ENCODE data around the gene CKAP5. TPM values are rescaled to one million over a fixed set of nuclear protein-coding genes. Genes with fewer than 3 reads are reported as not detected.

CKAP5 gene
- polyA plus RNA-seq, 1 donor: 52.5 TPM

GRCh38 chr11:46729110-46730027, 116.7 kb downstream of the CKAP5 start:
- no peaks in the 10 kb centered on the region for H3K36me3 ChIP-seq (ENCODE audit: control insufficient read depth, insufficient read depth, low read length)
- H3K9me3 ChIP-seq (ENCODE audit: control insufficient read depth, low read depth, low read length): no peaks in the 10 kb centered on the region
- H3K4me3 ChIP-seq (ENCODE audit: low read length): no peak overlapping the region
- DNase-seq: no peak
- no CpG with 5 or more reads among the region's 24 CpGs for WGBS (ENCODE audit: insufficient coverage, low lambda C conversion rate)
- H3K4me1 ChIP-seq (ENCODE audit: control insufficient read depth, insufficient read depth, low read length): no peaks in the 10 kb centered on the region
- H3K27me3 ChIP-seq (ENCODE audit: control insufficient read depth, insufficient read depth, low read length): no peaks in the 10 kb centered on the region
- H3K27ac ChIP-seq (ENCODE audit: low read length): no peak overlapping the region

DNA sequence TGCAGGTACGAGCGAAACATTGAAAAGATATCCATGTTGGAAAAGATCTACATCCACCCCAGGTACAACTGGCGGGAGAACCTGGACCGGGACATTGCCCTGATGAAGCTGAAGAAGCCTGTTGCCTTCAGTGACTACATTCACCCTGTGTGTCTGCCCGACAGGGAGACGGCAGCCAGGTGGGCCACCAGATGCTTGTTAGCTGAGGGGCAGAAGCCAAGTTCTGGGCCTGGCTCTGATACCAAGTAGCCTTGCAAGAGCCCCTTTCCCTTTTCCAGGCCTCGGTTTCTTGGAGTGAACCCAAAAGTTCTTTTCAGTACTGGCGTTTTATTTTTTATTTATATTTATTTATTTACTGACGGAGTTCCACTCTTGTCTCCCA, 117.4 kb downstream of the CKAP5 start:
- H3K4me3 ChIP-seq (ENCODE audit: low read length): no peak overlapping the region
- H3K27ac ChIP-seq (ENCODE audit: low read length): no peak overlapping the region
- H3K27me3 ChIP-seq (ENCODE audit: control insufficient read depth, insufficient read depth, low read length): no peaks in the 10 kb centered on the region
- no peaks in the 10 kb centered on the region for H3K9me3 ChIP-seq (ENCODE audit: control insufficient read depth, low read depth, low read length)
- no peaks in the 10 kb centered on the region for H3K36me3 ChIP-seq (ENCODE audit: control insufficient read depth, insufficient read depth, low read length)
- H3K4me1 ChIP-seq (ENCODE audit: control insufficient read depth, insufficient read depth, low read length): no peaks in the 10 kb centered on the region
- no CpG with 5 or more reads among the region's 9 CpGs for WGBS (ENCODE audit: insufficient coverage, low lambda C conversion rate)
- DNase-seq: no peak

DNA sequence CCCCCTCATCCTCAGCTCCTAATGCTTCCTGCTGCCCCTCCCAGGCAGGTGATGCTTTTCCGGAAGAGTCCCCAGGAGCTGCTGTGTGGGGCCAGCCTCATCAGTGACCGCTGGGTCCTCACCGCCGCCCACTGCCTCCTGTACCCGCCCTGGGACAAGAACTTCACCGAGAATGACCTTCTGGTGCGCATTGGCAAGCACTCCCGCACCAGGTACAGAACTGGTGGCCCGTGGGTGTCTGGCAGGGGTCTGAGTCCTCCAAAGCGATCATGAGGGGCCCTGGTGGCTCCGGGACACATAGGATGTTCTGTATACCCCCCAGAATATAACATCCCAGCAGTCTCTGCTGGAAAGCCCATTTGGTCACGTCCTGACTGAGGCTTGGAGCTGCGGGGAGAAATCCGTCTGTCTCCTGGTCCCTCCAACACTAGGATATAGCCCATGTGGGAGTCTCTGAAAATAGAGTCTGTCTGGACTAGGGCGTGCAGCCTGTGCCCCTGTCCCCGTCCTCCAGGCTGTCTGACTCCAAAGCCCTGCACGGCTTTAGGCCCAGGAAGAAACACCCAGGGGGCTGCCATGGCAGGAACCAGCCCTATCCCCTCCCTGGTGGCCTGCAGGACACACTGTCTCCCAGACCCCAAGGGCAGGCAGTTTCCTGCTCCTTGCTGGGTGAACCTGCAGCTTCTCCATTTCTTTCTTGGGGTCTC, 118.0 kb downstream of the CKAP5 start:
- WGBS (ENCODE audit: insufficient coverage, low lambda C conversion rate): no CpG with 5 or more reads among the region's 17 CpGs
- Histone ChIP-seq H3K36me3 (ENCODE audit: control insufficient read depth, insufficient read depth, low read length) (no peaks in the 10 kb centered on the region), H3K4me3 (ENCODE audit: low read length) (no peak overlapping the region), H3K9me3 (ENCODE audit: control insufficient read depth, low read depth, low read length) (no peaks in the 10 kb centered on the region), H3K4me1 (ENCODE audit: control insufficient read depth, insufficient read depth, low read length) (no peaks in the 10 kb centered on the region), H3K27me3 (ENCODE audit: control insufficient read depth, insufficient read depth, low read length) (no peaks in the 10 kb centered on the region), H3K27ac (ENCODE audit: low read length) (no peak overlapping the region)
- DNase-seq: no peak

DNA sequence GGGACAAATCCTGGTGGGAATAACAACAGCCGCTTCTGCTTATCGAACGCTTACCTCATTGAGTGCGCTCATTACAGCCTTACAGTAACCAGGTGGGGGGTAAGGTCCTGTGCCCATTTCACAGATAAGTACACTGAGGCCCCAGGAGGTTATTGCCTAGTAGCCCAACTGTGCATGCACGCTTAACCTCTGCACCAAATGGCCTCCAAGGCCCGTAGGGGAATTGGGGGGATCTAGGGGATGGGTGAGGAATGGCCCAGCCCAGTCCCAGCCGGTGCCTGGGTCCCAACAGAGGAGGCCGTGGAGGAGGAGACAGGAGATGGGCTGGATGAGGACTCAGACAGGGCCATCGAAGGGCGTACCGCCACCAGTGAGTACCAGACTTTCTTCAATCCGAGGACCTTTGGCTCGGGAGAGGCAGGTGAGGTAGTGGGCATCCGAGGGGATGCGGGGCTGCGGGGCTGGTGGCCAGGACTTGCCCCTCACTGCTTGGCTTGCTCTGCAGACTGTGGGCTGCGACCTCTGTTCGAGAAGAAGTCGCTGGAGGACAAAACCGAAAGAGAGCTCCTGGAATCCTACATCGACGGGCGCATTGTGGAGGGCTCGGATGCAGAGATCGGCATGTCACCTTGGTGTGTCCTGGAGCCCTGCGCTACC, 119.7 kb downstream of the CKAP5 start:
- H3K4me1 ChIP-seq (ENCODE audit: control insufficient read depth, insufficient read depth, low read length): no peaks in the 10 kb centered on the region
- no peaks in the 10 kb centered on the region for H3K36me3 ChIP-seq (ENCODE audit: control insufficient read depth, insufficient read depth, low read length)
- H3K4me3 ChIP-seq (ENCODE audit: low read length): no peak overlapping the region
- H3K27ac ChIP-seq (ENCODE audit: low read length): no peak overlapping the region
- no peaks in the 10 kb centered on the region for H3K27me3 ChIP-seq (ENCODE audit: control insufficient read depth, insufficient read depth, low read length)
- no peak for DNase-seq
- WGBS (ENCODE audit: insufficient coverage, low lambda C conversion rate): 100% methylated on average over 7 of the region's 26 CpGs
- no peaks in the 10 kb centered on the region for H3K9me3 ChIP-seq (ENCODE audit: control insufficient read depth, low read depth, low read length)

DNA sequence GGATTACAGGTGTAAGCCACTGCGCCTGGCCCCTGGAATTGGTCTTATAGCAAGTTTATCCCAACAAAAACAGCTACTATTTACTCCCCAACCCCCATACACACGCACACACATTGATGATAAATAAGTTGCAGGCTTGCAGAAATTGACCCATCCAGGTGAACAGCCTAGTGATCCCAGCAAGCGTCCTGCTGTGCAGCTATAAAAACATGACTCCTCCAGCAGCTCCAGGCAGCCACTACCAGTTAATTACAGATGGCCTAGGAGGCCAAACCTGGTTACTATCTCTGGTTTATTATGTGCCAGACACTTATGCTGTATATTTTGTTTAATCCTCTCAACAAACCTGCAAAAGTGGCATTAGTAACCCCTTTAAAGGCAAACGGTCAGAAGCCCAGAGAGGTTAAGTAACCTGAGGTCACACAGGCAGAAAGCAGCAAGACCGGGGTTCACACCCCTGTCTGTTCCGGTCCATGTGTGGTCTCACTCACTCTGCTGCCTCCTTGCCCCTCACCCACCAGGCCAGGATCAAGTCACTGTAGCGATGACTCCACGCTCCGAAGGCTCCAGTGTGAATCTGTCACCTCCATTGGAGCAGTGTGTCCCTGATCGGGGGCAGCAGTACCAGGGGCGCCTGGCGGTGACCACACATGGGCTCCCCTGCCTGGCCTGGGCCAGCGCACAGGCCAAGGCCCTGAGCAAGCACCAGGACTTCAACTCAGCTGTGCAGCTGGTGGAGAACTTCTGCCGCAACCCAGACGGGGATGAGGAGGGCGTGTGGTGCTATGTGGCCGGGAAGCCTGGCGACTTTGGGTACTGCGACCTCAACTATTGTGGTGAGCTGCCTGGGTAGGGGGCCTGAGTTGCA, 120.5 kb downstream of the CKAP5 start:
- Histone ChIP-seq H3K27me3 (ENCODE audit: control insufficient read depth, insufficient read depth, low read length) (no peaks in the 10 kb centered on the region), H3K27ac (ENCODE audit: low read length) (no peak overlapping the region), H3K9me3 (ENCODE audit: control insufficient read depth, low read depth, low read length) (no peaks in the 10 kb centered on the region), H3K4me3 (ENCODE audit: low read length) (no peak overlapping the region), H3K4me1 (ENCODE audit: control insufficient read depth, insufficient read depth, low read length) (no peaks in the 10 kb centered on the region), H3K36me3 (ENCODE audit: control insufficient read depth, insufficient read depth, low read length) (no peaks in the 10 kb centered on the region)
- no peak for DNase-seq
- no CpG with 5 or more reads among the region's 19 CpGs for WGBS (ENCODE audit: insufficient coverage, low lambda C conversion rate)

GRCh38 chr11:46724088-46724487, 122.0 kb downstream of the CKAP5 start:
- no peak for DNase-seq
- H3K27me3 ChIP-seq (ENCODE audit: control insufficient read depth, insufficient read depth, low read length): no peaks in the 10 kb centered on the region
- peaks cover 4% of the 10 kb centered on the region for H3K4me1 ChIP-seq (ENCODE audit: control insufficient read depth, insufficient read depth, low read length)
- no CpG with 5 or more reads among the region's 8 CpGs for WGBS (ENCODE audit: insufficient coverage, low lambda C conversion rate)
- H3K9me3 ChIP-seq (ENCODE audit: control insufficient read depth, low read depth, low read length): no peaks in the 10 kb centered on the region
- no peak overlapping the region for H3K4me3 ChIP-seq (ENCODE audit: low read length)
- H3K27ac ChIP-seq (ENCODE audit: low read length): no peak overlapping the region
- no peaks in the 10 kb centered on the region for H3K36me3 ChIP-seq (ENCODE audit: control insufficient read depth, insufficient read depth, low read length)

GRCh38 chr11:46723359-46723680, 122.8 kb downstream of the CKAP5 start:
- Histone ChIP-seq H3K4me1 (ENCODE audit: control insufficient read depth, insufficient read depth, low read length) (peaks cover 10% of the 10 kb centered on the region), H3K4me3 (ENCODE audit: low read length) (no peak overlapping the region), H3K27me3 (ENCODE audit: control insufficient read depth, insufficient read depth, low read length) (no peaks in the 10 kb centered on the region), H3K36me3 (ENCODE audit: control insufficient read depth, insufficient read depth, low read length) (no peaks in the 10 kb centered on the region), H3K9me3 (ENCODE audit: control insufficient read depth, low read depth, low read length) (no peaks in the 10 kb centered on the region), H3K27ac (ENCODE audit: low read length) (no peak overlapping the region)
- no CpG with 5 or more reads among the region's 8 CpGs for WGBS (ENCODE audit: insufficient coverage, low lambda C conversion rate)
- no peak for DNase-seq

- DNase-seq: no peak
- no peaks in the 10 kb centered on the region for H3K9me3 ChIP-seq (ENCODE audit: control insufficient read depth, low read depth, low read length)
- H3K36me3 ChIP-seq (ENCODE audit: control insufficient read depth, insufficient read depth, low read length): no peaks in the 10 kb centered on the region
- no CpG with 5 or more reads among the region's 11 CpGs for WGBS (ENCODE audit: insufficient coverage, low lambda C conversion rate)
- H3K4me3 ChIP-seq (ENCODE audit: low read length): no peak overlapping the region
- H3K4me1 ChIP-seq (ENCODE audit: control insufficient read depth, insufficient read depth, low read length): peaks cover 15% of the 10 kb centered on the region
- H3K27ac ChIP-seq (ENCODE audit: low read length): no peak overlapping the region
- no peaks in the 10 kb centered on the region for H3K27me3 ChIP-seq (ENCODE audit: control insufficient read depth, insufficient read depth, low read length)
These were observed 123.3 kb downstream of the CKAP5 start for GRCh38 chr11:46722566-46723358.

DNA sequence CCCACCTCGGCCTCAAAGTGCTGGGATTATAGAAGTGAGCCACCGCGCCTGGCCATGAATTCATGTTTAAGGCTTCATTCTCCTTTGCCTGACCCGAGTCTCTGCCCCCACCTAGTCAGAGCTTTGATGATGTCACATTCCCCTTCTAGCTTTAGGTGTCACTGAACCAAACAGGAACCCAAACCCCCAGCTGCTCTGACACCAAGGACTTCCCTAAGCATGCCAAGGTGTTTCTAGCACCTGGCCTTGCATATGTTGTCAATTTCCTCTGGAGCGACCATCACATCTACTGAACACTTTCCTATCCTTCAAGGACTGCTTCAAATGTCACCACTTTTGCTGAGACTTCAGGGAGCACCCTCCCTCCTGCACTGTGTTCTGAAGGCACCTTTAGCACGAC, 124.8 kb downstream of the CKAP5 start:
- Histone ChIP-seq H3K27me3 (ENCODE audit: control insufficient read depth, insufficient read depth, low read length) (no peaks in the 10 kb centered on the region), H3K9me3 (ENCODE audit: control insufficient read depth, low read depth, low read length) (no peaks in the 10 kb centered on the region), H3K4me1 (ENCODE audit: control insufficient read depth, insufficient read depth, low read length) (peaks cover 17% of the 10 kb centered on the region), H3K4me3 (ENCODE audit: low read length) (no peak overlapping the region), H3K27ac (ENCODE audit: low read length) (no peak overlapping the region), H3K36me3 (ENCODE audit: control insufficient read depth, insufficient read depth, low read length) (no peaks in the 10 kb centered on the region)
- 86% methylated on average over 1 of the region's 6 CpGs for WGBS (ENCODE audit: insufficient coverage, low lambda C conversion rate)
- DNase-seq: no peak
